HepG2 (cell line): ENCODE results near the gene TRIM22. TPM values are rescaled to one million over a fixed set of nuclear protein-coding genes. Genes with fewer than 3 reads are reported as not detected.
A peak's percentile ranks its signal among the peaks of the same experiment; 100 is the strongest.

Experiments
- AKAP8 ChIP-seq: sonication (generic); formaldehyde crosslinking; IDR thresholded peaks from 2 replicates; pipeline ENCODE4 v1.5.1; 2020; ENCODE audit warnings: mild to moderate bottlenecking, missing genetic modification reagents
- DMAP1 ChIP-seq: IDR thresholded peaks from 2 replicates; pipeline ENCODE4 v1.6.1; 2016
- GABPA ChIP-seq, 2 experiments: IDR thresholded peaks; 2 replicates each; pipeline ENCODE4 v1.6.1; 2011 to 2016; ENCODE audit warnings: low read depth in 2 of 2, low read length in 1 of 2, missing biosample characterization in 1 of 2, missing genetic modification characterization in 1 of 2
- GTF2F1 ChIP-seq: fragments of 150-350 bp; IDR thresholded peaks from 2 replicates; pipeline ENCODE4 v1.6.1; 2014; ENCODE audit warnings: low read length
- KAT7 ChIP-seq: IDR thresholded peaks from 2 replicates; pipeline ENCODE4 v1.6.1; 2018; ENCODE audit warnings: borderline replicate concordance, missing compliant biosample characterization
- KLF15 ChIP-seq: sonication (generic); formaldehyde crosslinking; IDR thresholded peaks from 2 replicates; pipeline ENCODE4 v1.8.1; 2023; ENCODE audit warnings: borderline replicate concordance, mild to moderate bottlenecking, inconsistent platforms, missing genetic modification reagents, mixed read lengths
- MEF2D ChIP-seq: sonication (generic); formaldehyde crosslinking; IDR thresholded peaks from 2 replicates; pipeline ENCODE4 v1.5.1; 2020; ENCODE audit warnings: mild to moderate bottlenecking, missing genetic modification reagents
- NFYB ChIP-seq: sonication (generic); formaldehyde crosslinking; IDR thresholded peaks from 2 replicates; pipeline ENCODE4 v1.4.0; 2020; ENCODE audit warnings: missing genetic modification reagents
- PHF21A ChIP-seq: sonication (generic); formaldehyde crosslinking; IDR thresholded peaks from 2 replicates; pipeline ENCODE4 v1.5.0; 2020; ENCODE audit warnings: mild to moderate bottlenecking, missing genetic modification reagents
- STAG1 ChIP-seq: sonication (generic); formaldehyde crosslinking; IDR thresholded peaks from 2 replicates; pipeline ENCODE4 v1.4.0; 2020; ENCODE audit warnings: missing genetic modification reagents
- ZEB1 ChIP-seq: IDR thresholded peaks from 2 replicates; pipeline ENCODE4 v1.6.1; 2012; ENCODE audit warnings: mild to moderate bottlenecking, low read depth, inconsistent platforms; ENCODE audit not compliant: insufficient replicate concordance
- ZMYM2 ChIP-seq: sonication (generic); formaldehyde crosslinking; IDR thresholded peaks from 2 replicates; pipeline ENCODE4 v1.8.0; 2022; ENCODE audit warnings: mild to moderate bottlenecking, missing genetic modification reagents
- ZNF430 ChIP-seq: sonication (generic); formaldehyde crosslinking; IDR thresholded peaks from 2 replicates; pipeline ENCODE4 v1.9.0; 2021; ENCODE audit warnings: mild to moderate bottlenecking, missing genetic modification reagents
- ZNF577 ChIP-seq: sonication (generic); formaldehyde crosslinking; IDR thresholded peaks from 2 replicates; pipeline ENCODE4 v1.4.0; 2020; ENCODE audit warnings: mild to moderate bottlenecking, low read depth, missing genetic modification reagents, borderline replicate concordance
- ZNF644 ChIP-seq: IDR thresholded peaks from 2 replicates; pipeline ENCODE4 v1.6.1; 2016; ENCODE audit warnings: low read depth
- polyA plus RNA-seq, 8 experiments: library from polyadenylated mRNA; depleted of rRNA in 3 of 8; stranded (reverse) in 7 of 8; unstranded in 1 of 8; fragments of >200 nt; fragmentation: Illumina TruSeq in 4 of 8; extraction: Trizol in 4 of 8; gene quantifications; 2 replicates each; pipeline versions ENCODE4 v1.2.1 to v1.2.3, GENCODE V29; 2011 to 2016; ENCODE audit warnings: low read depth in 4 of 8, missing spikeins in 1 of 8, mixed read lengths in 1 of 8; ENCODE audit not compliant: insufficient read depth in 1 of 8
- total RNA-seq, 5 experiments: library from RNA; depleted of rRNA; stranded (reverse); fragments of >200 nt; fragmentation: Illumina TruSeq; extraction: Trizol; gene quantifications; 2 replicates each; pipeline ENCODE4 v1.2.3, GENCODE V29; 2016; ENCODE audit warnings: low read depth in 1 of 5
- TF ChIP-seq, protein P1 (sequence below): sonication (generic); formaldehyde crosslinking; IDR thresholded peaks from 2 replicates; pipeline ENCODE4 v1.5.1; 2020; ENCODE audit warnings: missing genetic modification reagents, mild to moderate bottlenecking, borderline replicate concordance
- TF ChIP-seq, protein P2 (sequence below): IDR thresholded peaks from 2 replicates; pipeline ENCODE4 v1.4.0; 2020; ENCODE audit warnings: mild to moderate bottlenecking, missing genetic modification reagents

TRIM22 gene
- total and polyA plus RNA-seq, 2 of the 13 experiments (the other 11 are each of a cell fraction or from before 2014, with no cell fraction given), result 2.4 to 3.2 TPM

DNA sequence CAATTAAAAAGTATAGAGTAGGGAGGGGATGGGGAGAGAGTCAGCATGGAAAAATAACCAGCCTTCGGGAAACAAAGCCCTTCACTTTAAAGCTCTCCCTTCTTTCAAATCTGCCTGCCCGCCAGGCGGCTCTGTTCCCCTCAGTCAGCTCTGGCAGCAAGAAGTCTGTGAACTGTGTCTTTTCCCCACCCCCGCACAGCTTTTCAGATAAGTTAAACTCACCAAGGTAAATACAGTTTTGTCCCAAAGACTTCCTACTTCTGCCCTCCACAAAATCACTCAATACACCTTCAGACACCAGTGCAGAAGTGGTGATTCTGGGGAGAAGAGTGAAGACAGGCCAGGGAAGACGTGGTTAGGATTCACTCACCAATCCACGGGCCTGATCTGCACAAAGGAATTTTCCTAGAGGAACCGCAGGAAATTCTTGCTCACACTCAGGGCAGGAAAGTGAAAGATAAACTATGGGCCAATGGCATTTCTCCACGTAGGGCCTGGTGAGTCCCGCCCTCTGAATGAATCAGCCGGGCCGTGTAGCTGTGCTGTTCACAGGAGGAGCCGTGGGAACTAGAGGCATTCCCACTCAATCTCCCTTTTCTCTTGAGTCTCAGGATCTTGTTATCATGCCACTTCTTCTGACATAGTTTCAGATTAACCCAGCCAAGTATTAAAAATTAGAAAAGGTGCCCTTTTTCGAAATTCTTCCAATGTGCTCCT is 4.8 kb upstream of the TRIM22 start, which contains the start of gene TRIM5 (continued):
- TF ChIP-seq, protein P1, sequence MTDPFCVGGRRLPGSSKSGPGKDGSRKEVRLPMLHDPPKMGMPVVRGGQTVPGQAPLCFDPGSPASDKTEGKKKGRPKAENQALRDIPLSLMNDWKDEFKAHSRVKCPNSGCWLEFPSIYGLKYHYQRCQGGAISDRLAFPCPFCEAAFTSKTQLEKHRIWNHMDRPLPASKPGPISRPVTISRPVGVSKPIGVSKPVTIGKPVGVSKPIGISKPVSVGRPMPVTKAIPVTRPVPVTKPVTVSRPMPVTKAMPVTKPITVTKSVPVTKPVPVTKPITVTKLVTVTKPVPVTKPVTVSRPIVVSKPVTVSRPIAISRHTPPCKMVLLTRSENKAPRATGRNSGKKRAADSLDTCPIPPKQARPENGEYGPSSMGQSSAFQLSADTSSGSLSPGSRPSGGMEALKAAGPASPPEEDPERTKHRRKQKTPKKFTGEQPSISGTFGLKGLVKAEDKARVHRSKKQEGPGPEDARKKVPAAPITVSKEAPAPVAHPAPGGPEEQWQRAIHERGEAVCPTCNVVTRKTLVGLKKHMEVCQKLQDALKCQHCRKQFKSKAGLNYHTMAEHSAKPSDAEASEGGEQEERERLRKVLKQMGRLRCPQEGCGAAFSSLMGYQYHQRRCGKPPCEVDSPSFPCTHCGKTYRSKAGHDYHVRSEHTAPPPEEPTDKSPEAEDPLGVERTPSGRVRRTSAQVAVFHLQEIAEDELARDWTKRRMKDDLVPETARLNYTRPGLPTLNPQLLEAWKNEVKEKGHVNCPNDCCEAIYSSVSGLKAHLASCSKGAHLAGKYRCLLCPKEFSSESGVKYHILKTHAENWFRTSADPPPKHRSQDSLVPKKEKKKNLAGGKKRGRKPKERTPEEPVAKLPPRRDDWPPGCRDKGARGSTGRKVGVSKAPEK (CRISPR knock-in tag), result no peak
- TF ChIP-seq ZNF430 (CRISPR knock-in tag) (no peak; the same call in 1 of the 2 replicates), KLF15 (CRISPR knock-in tag) (peak; percentile 55; the same call in 1 of the 2 replicates), KAT7 (CRISPR knock-in tag) (peak; percentile 60), STAG1 (CRISPR knock-in tag) (peak; percentile 26; the same call in 1 of the 2 replicates), ZNF644 (CRISPR knock-in tag) (no peak), ZNF577 (CRISPR knock-in tag) (no peak), MEF2D (CRISPR knock-in tag) (0 out of 2 replicates have a peak, but pooled peaks have one; percentile 45), ZEB1 (no peak), DMAP1 (CRISPR knock-in tag) (peak; percentile 57; the same call in 1 of the 2 replicates), GTF2F1 (no peak), ZMYM2 (CRISPR knock-in tag) (no peak), NFYB (CRISPR knock-in tag) (peak; percentile 71), GABPA (IDR thresholded peaks at IDR 0.05; ENCODE audit: low read depth, low read length) (no peak), GABPA (CRISPR knock-in tag; IDR thresholded peaks at IDR 0.05; ENCODE audit: low read depth) (peak; percentile 43; the same call in 1 of the 2 replicates), PHF21A (CRISPR knock-in tag) (peak; percentile 83), AKAP8 (CRISPR knock-in tag) (no peak)
- TF ChIP-seq, protein P2, sequence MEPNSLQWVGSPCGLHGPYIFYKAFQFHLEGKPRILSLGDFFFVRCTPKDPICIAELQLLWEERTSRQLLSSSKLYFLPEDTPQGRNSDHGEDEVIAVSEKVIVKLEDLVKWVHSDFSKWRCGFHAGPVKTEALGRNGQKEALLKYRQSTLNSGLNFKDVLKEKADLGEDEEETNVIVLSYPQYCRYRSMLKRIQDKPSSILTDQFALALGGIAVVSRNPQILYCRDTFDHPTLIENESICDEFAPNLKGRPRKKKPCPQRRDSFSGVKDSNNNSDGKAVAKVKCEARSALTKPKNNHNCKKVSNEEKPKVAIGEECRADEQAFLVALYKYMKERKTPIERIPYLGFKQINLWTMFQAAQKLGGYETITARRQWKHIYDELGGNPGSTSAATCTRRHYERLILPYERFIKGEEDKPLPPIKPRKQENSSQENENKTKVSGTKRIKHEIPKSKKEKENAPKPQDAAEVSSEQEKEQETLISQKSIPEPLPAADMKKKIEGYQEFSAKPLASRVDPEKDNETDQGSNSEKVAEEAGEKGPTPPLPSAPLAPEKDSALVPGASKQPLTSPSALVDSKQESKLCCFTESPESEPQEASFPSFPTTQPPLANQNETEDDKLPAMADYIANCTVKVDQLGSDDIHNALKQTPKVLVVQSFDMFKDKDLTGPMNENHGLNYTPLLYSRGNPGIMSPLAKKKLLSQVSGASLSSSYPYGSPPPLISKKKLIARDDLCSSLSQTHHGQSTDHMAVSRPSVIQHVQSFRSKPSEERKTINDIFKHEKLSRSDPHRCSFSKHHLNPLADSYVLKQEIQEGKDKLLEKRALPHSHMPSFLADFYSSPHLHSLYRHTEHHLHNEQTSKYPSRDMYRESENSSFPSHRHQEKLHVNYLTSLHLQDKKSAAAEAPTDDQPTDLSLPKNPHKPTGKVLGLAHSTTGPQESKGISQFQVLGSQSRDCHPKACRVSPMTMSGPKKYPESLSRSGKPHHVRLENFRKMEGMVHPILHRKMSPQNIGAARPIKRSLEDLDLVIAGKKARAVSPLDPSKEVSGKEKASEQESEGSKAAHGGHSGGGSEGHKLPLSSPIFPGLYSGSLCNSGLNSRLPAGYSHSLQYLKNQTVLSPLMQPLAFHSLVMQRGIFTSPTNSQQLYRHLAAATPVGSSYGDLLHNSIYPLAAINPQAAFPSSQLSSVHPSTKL (CRISPR knock-in tag), result no peak; the same call in 1 of the 2 replicates
